GM12865 (cell line): ENCODE data around the gene SPACA5.
"Not testable (repeated sequence)": the region's sequence is repeated elsewhere in the genome, so short reads cannot be mapped to it uniquely, and the experiment has no call there.

Experiments used
- DNase-seq: peaks from one replicate; pipeline ENCODE4 v3.0.0; 2010; ENCODE audit warnings: low read depth
- H3K4me3 ChIP-seq: 2 replicates; pipeline ENCODE4 v1.5.1; 2011; ENCODE audit warnings: mild to moderate bottlenecking, low read depth, low read length, control low read depth
- CTCF ChIP-seq: IDR thresholded peaks from 2 replicates; pipeline ENCODE4 v1.5.1; 2011; ENCODE audit warnings: low read length, control low read depth, low read depth, inconsistent platforms; ENCODE audit not compliant: insufficient read depth; ENCODE audit errors: missing control alignments

SPACA5 gene

GRCh38 chrX:47992095-47992380, 14.8 kb upstream of the SPACA5 start:
- DNase-seq = no peak
- no peak overlapping the region for H3K4me3 ChIP-seq
- TF ChIP-seq CTCF = no peak

- TF ChIP-seq CTCF = no peak
- no peak overlapping the region for H3K4me3 ChIP-seq
- no peak for DNase-seq
Measured at GRCh38 chrX:47992669-47993068, 14.1 kb upstream of the SPACA5 start.

GRCh38 chrX:48001260-48001659, 5.5 kb upstream of the SPACA5 start:
- H3K4me3 ChIP-seq = no peak overlapping the region
- DNase-seq = no peak
- no peak for TF ChIP-seq CTCF

GRCh38 chrX:48002319-48002718, 4.5 kb upstream of the SPACA5 start:
- TF ChIP-seq CTCF = no peak
- no peak overlapping the region for H3K4me3 ChIP-seq
- DNase-seq = no peak

GRCh38 chrX:48002929-48003328, 3.9 kb upstream of the SPACA5 start:
- peak overlapping the region; percentile 85 for H3K4me3 ChIP-seq
- no peak for TF ChIP-seq CTCF
- DNase-seq = no peak

GRCh38 chrX:48003367-48003757, 3.4 kb upstream of the SPACA5 start:
- TF ChIP-seq CTCF = no peak
- peak overlapping the region; percentile 85 for H3K4me3 ChIP-seq
- peak; percentile 33 for DNase-seq

GRCh38 chrX:48003758-48004457, 2.9 kb upstream of the SPACA5 start, which contains the start of gene ZNF182:
Gene ZNF182, minus strand, starts transcription at chrX:48003989. Its CDS starts 1,380 bp downstream, at chrX:48002609.
- TF ChIP-seq CTCF = no peak
- peak; percentile 95 for DNase-seq
- peak within 1 kb of the TSS; percentile 85 for H3K4me3 ChIP-seq

- H3K4me3 ChIP-seq, DNase-seq: not testable (repeated sequence)
Measured at GRCh38 chrX:48009445-48009960, 2.7 kb downstream of the SPACA5 start.

GRCh38 chrX:48016583-48017310, 10.0 kb downstream of the SPACA5 start:
- not testable (repeated sequence) for DNase-seq, H3K4me3 ChIP-seq

GRCh38 chrX:48019892-48020291, 13.1 kb downstream of the SPACA5 start:
- not testable (repeated sequence) for H3K4me3 ChIP-seq

More at GRCh38 chrX:48019892-48020291, 13.1 kb downstream of the SPACA5 start:
- not testable (repeated sequence) for DNase-seq
